OCI-LY1 (cell line): Measurements from ENCODE around the gene TNIP3.

Experiments
- CTCF ChIP-seq: fragments of 200-600 bp; sonication (generic), shearing (Covaris generic); IDR thresholded peaks from 2 replicates; pipeline ENCODE4 v1.5.1; 2017; ENCODE audit warnings: mild to moderate bottlenecking, antibody characterized with exemption, low read length, moderate library complexity, mixed read lengths
- EZH2 ChIP-seq: fragments of 200-600 bp; sonication (generic), shearing (Covaris generic); IDR thresholded peaks from 2 replicates; pipeline ENCODE4 v1.8.0; 2017; ENCODE audit warnings: borderline replicate concordance, mixed run types, mild to moderate bottlenecking, antibody characterized with exemption, low read length, moderate library complexity, mixed read lengths

DNA sequence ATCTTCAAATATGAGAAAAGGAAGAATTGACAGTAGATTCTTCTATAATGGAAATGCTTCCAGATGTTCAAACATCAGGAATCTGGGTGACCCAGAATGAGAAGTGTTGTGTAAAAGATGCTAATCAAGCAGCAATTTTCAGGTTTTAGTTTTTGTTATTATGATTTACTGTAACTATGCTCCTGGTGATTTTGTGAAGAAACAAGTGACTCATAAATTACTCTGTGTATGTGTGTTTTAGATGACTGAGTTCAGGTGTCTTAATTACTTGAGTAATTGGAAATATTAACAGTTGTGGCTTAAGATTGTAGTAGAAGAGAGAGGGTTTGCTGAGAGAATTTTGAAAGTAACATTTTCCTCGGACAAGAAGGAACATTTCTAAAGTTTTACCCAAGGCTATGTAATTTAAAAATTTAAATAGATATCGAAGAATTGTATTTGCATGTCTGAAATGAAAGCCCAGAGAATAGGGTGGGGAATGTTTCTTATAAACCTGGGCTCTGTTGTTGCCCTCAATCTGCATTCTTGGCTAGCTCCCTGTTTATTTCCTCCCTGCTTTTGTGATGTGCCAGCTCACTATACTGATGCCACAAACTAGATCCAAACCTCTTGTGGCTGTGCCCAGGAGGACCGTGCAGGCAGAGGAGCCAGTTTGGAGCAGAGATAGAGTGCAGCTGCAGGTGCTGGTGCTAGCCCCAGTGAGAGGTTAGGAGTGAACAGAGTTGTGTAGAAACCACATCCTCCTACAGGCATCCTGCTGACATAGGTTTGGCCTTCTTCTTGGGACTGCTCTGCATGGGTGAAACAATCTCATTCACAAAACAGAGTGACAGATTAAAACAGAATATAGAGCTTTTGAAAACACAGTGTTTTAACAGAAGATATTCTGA, 25.4 kb upstream of the TNIP3 start:
- TF ChIP-seq CTCF (no peak), EZH2 (no peak)
